Stimulated activated CD4-positive, alpha-beta T cell treated with anti-CD3 and anti-CD28 coated beads, Interleukin-12 subunit alpha, Interleukin-12 subunit beta, amount 100 ng/mL, for 24 hours (primary cell): Measurements from ENCODE around the gene PSME2.
A peak's percentile ranks its signal among the peaks of the same experiment; 100 is the strongest.

Experiments used
- DNase-seq, 2 experiments: peaks; one replicate each; pipeline ENCODE4 v3.0.0-alpha.2; 2020; ENCODE audit warnings: low read depth in 2 of 2

PSME2 gene

DNA sequence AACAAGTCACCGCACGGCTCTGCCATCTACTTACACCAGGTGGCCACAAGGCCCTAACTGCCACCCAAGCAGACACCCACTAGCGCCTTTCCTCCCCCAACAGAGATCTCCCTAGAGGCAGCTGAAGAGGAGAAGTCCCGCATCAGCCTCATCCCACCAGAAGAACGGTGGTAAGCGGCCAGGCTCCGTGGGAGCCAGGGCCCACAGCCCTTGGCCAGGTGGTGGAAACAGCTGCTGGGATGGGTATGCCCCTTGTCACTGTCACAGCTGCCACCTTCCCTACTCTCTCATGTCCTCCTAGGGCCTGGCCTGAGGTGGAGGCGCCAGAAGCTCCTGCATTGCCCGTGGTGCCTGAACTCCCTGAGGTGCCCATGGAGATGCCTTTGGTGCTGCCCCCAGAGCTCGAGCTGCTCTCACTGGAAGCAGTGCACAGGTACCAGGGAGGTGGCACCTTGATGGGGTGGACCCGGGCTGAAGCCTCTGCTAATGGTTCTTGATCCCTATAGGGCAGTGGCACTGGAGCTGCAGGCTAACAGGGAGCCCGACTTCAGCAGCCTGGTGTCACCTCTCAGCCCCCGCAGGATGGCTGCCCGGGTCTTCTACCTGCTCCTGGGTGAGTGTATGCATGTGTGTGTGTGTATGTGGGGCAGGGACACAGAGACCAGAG is 33.0 kb upstream of the PSME2 start:
- DNase-seq = no peak

DNA sequence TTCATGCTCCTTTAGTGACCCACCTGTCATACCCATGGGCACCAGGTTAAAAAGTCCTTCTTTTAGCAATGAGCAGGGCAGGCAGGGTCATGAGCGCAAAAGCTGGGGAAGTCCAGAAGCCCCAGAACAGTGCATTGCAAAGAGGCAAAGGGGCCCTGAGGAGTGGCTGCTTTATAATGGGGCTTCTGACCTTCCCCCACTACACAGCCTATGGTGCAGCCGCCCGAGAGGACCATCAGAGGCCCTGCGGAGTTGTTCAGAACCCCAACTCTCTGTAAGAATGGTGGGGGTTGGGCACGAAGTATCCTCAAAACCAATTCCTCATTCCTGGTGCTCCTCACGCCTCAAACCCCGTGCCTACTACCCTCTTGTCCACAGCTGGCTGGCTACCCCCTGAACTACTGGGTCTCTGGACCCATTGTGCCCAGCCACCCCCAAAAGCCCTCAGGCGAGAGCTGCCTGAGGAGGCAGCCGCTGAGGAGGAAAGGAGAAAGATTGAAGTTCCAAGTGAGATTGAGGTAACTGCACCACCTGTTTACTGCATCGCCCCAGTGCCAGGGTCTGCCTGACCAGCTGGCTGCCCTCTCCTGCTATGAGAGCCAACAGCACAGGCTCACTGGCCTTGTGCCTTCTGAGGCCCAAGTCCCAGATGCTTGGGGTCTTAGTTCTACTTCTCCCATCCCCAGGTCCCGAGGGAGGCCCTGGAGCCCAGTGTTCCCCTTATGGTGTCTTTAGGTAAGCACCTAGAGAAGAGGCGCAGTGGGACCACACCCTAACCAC is 32.2 kb upstream of the PSME2 start:
- no peak for DNase-seq

DNA sequence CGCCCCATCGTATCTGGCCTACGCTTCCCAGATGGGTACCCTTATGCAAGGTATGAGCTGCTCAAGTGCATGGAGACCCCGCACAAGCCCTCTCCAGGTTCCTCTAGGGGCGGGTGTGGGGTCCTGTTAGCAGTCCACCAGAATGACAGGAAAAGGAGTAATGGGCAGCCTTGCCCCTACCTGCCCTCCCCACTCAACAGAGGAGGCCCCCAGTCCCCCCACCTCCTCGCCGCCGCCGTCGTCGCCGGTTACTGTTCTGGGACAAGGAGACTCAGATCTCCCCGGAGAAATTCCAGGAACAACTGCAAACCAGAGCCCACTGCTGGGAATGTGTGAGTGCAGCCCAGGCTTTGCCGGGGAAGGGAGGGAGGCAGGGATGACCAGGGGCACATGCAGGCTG is 31.5 kb upstream of the PSME2 start:
- no peak for DNase-seq

DNA sequence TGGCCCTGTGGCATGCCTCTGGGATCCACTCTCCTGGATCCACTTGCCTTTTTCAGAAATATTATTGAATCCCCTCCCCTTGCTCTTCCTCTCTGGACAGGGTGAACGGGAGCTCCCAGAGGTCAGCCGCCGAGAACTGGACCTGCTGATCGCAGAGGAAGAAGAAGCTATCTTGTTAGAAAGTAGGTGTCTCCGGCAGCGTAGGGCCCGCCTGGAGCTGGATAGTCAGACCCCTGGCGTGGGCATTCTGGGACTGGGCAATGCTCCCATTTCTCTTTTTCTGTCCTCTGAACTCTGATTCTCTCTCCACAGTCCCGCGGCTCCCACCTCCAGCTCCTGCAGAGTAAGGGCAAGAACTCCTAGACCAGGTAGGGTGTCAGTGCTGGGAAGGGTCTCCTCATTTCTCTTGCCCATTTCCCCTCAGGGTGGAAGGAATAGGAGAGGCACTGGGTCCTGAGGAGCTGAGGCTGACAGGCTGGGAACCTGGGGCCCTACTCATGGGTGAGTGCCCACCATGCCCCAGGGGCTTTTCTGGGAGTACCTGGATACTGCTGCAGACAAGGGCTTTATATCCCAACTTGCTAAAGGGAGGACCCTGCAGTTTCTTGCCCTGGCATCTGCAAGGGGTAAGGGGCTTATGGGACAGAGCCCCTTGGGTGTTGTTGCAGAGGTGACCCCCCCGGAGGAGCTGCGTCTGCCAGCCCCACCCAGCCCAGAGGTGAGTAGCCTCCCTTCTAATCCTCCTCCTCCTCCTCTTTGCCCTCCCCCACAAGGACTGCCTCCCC is 30.8 kb upstream of the PSME2 start:
- no peak for DNase-seq

DNA sequence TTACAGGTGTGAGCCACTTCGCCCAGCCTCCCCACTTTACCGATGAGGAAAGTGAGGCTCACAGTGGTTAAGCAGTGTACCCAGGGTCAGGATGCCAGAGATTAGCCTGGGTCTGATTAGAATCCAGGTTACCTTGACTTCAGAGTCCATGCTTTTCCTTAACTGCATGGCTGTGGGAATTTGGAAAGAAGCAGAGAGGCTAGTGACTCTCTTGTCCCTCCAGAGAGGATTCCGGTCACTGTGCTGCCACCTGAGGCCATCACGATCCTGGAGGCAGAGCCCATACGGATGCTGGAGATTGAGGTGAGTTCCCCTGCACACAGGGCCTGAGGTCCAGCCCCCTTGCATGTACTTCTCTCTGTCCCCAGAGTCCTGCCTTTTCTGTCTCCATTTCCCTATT is 30.2 kb upstream of the PSME2 start:
- DNase-seq = no peak

DNA sequence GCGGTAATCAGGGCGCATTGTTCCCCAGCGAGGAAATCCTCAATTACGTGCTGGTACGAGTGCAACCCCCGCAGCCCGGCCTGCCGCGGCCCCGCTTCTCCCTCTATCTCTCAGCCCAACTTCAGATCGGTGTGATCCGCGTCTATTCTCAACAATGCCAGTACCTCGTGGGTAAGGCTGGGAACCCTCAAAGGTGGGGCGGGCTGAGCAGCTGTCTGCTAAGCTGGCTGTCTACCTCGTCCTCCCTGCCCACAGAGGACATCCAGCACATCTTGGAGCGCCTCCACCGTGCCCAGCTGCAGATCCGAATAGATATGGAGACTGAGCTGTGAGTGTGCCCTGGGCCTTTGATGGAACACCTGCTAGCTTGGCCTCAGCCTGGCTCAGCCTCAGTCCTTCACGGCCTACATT is 26.5 kb upstream of the PSME2 start:
- no peak for DNase-seq

DNA sequence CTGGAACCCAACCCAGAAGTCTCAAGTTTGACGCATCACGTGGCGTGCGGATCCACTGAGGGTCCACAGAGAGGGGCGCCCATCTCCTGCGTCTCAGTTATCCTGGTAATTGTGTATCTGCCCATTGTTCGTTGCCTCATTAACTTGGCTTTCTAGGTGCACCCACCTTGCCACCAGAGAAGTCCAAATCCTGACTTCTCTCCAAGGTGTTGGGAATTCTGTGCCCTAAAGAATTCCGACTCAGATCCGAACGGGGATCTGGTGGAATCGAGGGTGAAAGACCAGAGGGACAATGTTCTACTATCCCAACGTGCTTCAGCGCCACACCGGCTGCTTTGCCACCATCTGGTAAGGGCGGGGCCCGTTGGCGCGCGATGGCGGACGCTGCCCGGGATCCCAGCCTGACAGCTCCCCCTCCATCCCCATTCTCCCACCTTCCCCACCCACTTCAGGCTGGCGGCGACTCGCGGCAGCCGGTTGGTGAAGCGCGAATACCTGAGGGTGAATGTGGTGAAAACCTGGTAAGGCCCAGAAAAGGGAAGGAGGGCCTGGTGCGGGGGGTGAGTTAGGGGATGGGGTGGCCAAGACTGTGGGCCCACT is 26.0 kb upstream of the PSME2 start:
- DNase-seq = no peak

DNA sequence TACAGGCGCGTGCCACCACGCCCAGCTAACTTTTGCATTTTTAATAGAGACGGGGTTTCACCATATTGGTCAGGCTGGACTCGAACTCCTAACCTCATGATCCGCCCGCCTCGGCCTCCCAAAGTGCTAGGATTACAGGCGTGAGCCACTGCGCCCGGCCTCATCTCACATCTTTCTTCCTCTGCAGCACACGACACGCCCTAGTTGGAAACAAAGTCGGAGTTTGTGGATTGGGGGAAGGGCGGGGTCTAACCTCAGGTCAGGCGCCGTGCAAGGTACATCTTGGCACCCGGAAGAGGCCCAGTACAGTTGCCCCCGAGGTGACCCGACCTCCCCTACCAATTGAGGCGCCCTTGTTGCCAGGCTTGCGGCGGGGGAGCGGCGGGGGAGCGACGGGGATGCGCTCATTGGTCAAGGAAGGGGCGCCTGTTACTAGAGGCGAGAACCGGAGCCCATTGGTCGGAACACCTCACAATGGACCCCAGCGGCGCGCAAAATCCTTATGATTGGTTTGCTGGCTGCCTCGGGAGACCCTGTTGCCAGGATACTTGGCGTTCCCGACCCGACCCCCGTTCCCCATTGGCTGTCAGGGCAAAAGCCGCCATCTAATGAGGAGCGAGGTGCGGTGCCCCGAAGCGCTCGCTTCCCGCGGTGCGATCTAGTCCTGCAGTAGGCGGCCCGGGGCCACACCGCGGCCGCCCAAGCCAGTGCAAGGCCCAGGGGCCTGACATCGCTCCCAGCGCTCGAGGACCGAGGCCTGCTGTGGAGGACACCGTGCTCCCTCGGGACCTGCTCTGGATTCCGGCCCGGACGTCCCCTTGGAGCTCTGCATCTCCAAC is 25.2 kb upstream of the PSME2 start, which contains the start of gene REC8:
REC8 (plus strand) TSS at position 659 of the 839 bp plus-strand sequence. CDS start 473 bp downstream, outside the sequence.
- DNase-seq = peak; percentile 41 to 53

DNA sequence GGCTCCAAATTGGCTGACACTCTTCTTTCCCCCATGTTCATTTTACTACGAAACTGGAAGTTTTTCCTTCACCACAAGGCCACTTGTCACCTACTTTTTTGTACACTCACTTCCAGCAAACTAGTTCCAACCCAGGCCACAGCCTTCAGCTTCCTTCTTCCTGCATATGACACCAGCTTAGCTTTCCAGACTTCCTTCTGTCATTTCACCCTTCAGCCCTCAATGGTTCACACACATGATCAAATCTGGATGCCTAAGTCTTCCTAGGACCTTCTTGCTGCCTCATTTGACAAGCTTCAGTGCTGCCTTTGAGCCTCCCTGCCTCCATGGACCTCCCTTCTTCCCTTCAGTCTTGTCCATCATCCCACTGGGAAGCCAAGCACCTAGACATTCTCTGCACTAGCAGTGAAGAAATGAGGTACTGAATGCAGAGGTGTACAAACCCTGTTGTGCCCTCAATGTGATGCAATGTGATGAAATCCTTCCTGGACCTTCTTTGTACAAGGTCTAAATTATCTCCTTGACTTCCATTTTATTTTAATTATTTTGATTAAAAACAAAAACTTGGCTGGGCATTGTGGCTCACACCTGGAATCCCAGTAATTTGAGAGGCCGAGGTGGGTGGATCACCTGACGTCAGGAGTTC is 21.2 kb upstream of the PSME2 start:
- no peak for DNase-seq

DNA sequence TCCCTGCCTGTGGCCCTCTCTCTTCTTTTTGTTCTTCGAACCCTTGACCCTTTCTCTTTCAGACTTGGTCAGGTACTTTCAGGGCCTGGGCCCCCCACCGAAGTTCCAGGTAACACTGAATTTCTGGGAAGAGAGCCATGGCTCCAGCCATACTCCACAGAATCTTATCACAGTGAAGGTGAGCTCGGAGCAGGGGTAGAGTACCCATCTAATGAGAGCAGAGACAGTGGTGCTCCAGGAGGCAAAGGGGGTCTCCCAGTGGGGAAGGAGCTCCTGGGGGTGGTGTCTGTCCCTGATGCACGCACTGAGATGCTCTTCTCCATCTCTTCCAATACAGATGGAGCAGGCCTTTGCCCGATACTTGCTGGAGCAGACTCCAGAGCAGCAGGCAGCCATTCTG is 19.4 kb upstream of the PSME2 start:
- no peak for DNase-seq

DNA sequence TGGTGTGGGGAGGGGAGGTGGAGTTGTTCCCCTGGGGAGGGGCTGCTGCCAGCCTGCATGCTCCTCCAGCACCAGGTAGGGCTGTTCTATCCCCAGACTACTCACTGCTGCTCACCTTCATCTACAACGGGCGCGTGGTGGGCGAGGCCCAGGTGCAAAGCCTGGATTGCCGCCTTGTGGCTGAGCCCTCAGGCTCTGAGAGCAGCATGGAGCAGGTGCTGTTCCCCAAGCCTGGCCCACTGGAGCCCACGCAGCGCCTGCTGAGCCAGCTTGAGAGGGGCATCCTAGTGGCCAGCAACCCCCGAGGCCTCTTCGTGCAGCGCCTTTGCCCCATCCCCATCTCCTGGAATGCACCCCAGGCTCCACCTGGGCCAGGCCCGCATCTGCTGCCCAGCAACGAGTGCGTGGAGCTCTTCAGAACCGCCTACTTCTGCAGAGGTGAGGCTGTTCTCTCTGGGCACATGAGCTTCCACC is 18.1 kb upstream of the PSME2 start:
- DNase-seq = no peak

DNA sequence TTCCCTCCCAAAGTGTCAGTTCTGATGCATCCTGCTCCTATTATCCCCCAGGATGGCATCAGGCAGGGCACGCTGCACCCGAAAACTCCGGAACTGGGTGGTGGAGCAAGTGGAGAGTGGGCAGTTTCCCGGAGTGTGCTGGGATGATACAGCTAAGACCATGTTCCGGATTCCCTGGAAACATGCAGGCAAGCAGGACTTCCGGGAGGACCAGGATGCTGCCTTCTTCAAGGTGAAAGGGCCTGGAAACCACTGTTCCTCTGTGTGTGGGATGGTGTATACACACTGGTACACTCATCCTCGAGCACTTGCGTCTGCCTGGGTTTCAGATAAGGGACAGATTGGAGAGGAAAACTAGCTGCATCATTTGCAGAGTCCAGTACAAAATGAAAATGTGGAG is 15.7 kb upstream of the PSME2 start:
- no peak for DNase-seq

DNA sequence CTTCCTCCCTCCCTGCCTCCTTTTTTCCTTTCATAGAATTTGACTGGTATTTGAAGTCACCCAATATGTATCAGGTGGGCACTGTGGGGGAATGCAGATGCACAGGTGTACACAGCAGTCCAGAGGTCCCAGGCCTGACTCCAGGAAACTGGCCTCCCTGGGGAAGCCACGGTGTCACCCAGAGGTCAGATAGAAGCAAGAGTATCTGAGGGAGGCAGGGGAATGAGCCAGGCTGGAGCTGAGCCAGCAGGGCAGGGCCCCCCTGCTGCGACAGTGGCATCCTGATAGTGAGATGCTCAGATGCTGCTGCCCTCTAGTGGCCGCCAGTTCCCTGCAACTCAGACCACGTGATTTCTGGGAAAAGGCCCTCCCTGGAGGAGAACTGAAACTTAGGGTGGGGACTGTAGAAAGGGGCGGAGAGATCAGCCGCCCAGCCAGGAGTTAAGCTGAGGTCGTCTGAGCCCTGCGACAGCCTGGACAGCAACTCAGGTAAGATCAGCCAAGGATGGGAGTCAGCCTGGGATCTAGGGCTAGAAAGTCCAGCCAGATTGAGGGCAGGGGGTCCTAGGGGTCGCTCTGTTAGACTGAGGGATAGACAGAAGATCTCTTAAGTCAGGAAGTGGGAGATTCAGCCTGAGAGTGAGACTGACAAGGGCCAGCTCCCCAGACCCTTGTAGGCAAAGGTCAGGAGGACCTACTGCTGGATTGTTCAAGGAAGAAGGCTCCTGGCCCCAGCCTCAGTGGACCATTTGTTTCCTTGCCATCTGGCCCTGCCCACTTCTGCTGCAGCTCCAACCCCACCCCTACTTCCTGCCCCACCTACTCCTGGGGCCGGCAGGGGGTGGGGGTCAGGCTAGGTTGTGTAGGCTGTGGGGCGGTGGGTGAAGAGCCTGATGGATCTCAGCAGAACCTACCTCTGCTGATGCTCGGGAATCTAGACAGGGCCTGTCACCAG is 14.7 kb upstream of the PSME2 start, which contains the start of gene IRF9:
IRF9 (plus strand) TSS at position 416 of the 955 bp plus-strand sequence. CDS start 880 bp downstream, outside the sequence.
- peak; percentile 98 to 99 for DNase-seq

DNA sequence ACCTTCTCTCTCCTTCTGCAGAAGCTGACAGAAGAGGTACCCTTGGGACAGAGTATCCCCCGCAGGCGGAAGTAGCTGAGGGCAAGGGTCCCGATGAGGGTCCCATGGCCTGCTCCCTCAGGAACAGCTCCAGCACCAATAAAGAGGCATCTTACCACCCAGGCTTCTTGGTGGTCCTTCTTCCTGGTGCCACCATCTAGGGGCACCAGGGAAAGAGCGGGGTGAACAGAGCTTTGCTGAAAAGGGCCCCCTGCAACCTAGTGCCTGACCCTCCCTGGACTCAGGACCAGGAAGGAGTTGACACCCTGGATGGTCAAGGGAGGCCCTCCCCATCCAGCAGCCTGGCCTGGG is 14.1 kb upstream of the PSME2 start:
- DNase-seq = no peak

DNA sequence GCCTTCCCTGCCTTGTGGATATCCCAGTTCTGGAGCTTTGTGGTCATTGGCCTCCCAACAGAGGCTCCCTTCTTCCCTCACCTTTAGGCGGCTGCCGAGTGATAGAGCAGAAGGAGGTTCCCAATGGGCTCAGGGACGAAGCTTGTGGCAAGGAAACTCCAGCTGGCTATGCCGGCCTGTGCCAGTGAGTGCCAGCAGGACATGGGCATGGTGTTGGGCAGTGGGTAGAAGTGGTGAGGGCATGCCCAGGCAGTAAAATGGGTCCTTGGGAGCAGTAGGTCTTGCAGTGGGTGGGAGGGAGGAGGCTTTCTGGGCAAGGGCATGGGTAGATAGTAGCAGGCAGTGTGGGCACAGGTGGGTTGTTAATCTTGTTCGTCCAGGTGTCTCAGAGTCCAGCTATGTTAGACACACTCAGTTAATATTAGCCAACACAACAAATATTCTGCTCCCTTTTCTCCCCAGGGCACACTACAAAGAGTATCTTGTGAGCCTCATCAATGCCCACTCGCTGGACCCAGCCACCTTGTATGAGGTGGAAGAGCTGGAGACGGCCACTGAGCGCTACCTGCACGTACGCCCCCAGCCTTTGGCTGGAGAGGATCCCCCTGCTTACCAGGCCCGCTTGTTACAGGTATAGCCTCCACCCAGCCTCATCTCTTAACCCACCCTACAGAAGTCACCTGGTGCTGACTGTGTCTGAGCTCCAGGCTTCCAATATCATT is 13.5 kb upstream of the PSME2 start:
- DNase-seq = no peak

DNA sequence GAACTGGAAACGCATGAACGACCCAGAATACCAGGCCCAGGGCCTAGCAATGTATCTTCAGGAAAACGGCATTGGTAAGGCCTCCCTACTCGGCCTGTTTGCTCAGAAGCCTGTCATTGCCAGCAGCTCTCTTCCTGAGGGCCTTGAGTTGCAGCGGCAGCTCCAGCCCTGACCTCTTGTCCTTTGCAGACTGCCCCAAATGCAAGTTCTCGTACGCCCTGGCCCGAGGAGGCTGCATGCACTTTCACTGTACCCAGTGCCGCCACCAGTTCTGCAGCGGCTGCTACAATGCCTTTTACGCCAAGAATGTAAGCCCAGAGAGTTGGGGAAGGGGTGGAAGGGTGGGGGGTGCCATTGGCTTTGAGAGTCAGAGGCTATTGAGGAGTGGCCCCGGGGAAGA is 10.9 kb upstream of the PSME2 start:
- no peak for DNase-seq

DNA sequence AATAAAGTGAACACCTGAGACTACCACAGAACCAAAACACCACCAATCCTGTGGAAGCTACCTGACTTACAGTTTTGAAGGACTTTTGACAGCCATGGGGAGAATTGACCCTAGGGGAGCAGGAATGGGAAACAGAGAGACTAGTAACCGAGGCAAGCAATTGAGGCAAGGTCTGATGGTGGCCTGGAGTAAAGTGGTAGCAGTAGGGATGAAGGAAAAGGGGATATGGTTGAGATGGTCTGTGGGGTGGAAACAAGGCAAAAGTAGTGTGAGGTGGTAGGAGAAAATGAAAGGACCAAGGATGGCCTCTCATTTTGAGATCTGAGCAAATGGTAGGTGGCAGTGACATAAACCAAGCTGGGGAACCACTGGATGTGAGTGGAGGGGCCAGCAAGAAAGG is 10.4 kb upstream of the PSME2 start:
- no peak for DNase-seq

DNA sequence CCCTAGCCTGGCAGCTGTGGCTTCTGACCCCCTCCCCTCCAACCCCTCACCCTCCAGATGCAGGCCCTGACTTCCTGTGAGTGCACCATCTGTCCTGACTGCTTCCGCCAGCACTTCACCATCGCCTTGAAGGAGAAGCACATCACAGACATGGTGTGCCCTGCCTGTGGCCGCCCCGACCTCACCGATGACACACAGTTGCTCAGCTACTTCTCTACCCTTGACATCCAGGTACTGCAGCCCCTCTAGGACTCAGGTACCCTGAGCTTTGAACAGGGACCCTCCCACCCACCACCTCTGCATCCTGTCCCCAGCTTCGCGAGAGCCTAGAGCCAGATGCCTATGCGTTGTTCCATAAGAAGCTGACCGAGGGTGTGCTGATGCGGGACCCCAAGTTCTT is 8.7 kb upstream of the PSME2 start:
- no peak for DNase-seq
